GM18517 (cell line): Measurements from ENCODE around the gene PROZ.

Experiments used
- ATAC-seq: cut with Tn5 transposase; IDR thresholded peaks from one replicate; pipeline ENCODE4 v1.9.1; 2021; ENCODE audit warnings: mild to moderate bottlenecking, moderate library complexity; ENCODE audit not compliant: unreplicated experiment

Gene PROZ

GRCh38 chr13:113202912-113203311 is 44.5 kb downstream of the PROZ start:
- no peak for ATAC-seq

GRCh38 chr13:113203507-113204377 is 45.3 kb downstream of the PROZ start:
- ATAC-seq: no peak

GRCh38 chr13:113204378-113204734 is 45.9 kb downstream of the PROZ start:
- no peak for ATAC-seq

GRCh38 chr13:113205428-113205931 is 47.0 kb downstream of the PROZ start:
- no peak for ATAC-seq

- no peak for ATAC-seq
Measured at GRCh38 chr13:113207460-113207859, 49.0 kb downstream of the PROZ start.

GRCh38 chr13:113207890-113208420 is 49.5 kb downstream of the PROZ start:
- peak; percentile 7 for ATAC-seq

- peak; percentile 61 for ATAC-seq
Measured at GRCh38 chr13:113208421-113209335, 50.2 kb downstream of the PROZ start, which contains the start of gene PCID2. PCID2 (minus strand) TSS chr13:113208669; CDS start chr13:113208634, 35 bp downstream.

GRCh38 chr13:113209336-113209758 is 50.9 kb downstream of the PROZ start, which contains the start of gene CUL4A:
CUL4A (plus strand) TSS chr13:113209613; CDS start chr13:113209628, 15 bp downstream.
- ATAC-seq: peak; percentile 24

GRCh38 chr13:113209759-113210421 is 51.4 kb downstream of the PROZ start:
- peak; percentile 48 for ATAC-seq

GRCh38 chr13:113210833-113211232 is 52.4 kb downstream of the PROZ start:
- no peak for ATAC-seq

- ATAC-seq: no peak
Measured at GRCh38 chr13:113211774-113212173, 53.3 kb downstream of the PROZ start.

- ATAC-seq: no peak
Measured at GRCh38 chr13:113216254-113217048, 58.0 kb downstream of the PROZ start.

- ATAC-seq: no peak
Measured at GRCh38 chr13:113218586-113218985, 60.1 kb downstream of the PROZ start.

- ATAC-seq: no peak
Measured at GRCh38 chr13:113219256-113219940, 61.0 kb downstream of the PROZ start.

- no peak for ATAC-seq
Measured at GRCh38 chr13:113220141-113220598, 61.7 kb downstream of the PROZ start.

GRCh38 chr13:113220877-113221276 is 62.4 kb downstream of the PROZ start:
- ATAC-seq: no peak
